OCI-LY7 (cell line): ENCODE measurements around the gene FAM240A.

ENCODE experiments used
- EZH2phosphoT487 ChIP-seq: fragments of 200-600 bp; sonication (generic); IDR thresholded peaks from 2 replicates; pipeline ENCODE4 v1.6.1; 2018; ENCODE audit warnings: low read depth, borderline replicate concordance, mild to moderate bottlenecking, mixed run types, antibody characterized with exemption, low read length, moderate library complexity, mixed read lengths
- TF ChIP-seq, protein P1 (sequence below): fragments of 200-600 bp; sonication (generic); conservative IDR thresholded peaks from 2 replicates; pipeline ENCODE4 v1.5.1; 2014; ENCODE audit warnings: mild to moderate bottlenecking, antibody characterized with exemption, low read length, moderate library complexity, mixed read lengths

DNA sequence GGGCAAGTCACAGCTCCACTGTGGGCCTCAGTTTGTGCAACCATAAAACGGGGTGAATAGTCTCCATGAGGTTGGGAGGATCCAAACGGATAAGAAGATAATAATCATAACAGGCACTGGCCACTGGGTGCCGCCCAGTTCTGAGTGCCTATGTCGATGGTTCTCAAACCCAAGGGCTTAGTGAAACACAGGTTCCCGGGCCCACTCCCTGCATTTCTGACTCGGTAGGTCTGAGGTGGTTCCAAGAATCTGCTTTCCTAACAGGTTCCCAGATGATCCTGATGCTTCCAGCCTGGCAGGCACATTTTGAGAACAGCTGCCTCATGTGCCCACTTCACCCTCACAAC, 60.0 kb downstream of the FAM240A start:
- no peak for TF ChIP-seq EZH2phosphoT487
- TF ChIP-seq, protein P1, sequence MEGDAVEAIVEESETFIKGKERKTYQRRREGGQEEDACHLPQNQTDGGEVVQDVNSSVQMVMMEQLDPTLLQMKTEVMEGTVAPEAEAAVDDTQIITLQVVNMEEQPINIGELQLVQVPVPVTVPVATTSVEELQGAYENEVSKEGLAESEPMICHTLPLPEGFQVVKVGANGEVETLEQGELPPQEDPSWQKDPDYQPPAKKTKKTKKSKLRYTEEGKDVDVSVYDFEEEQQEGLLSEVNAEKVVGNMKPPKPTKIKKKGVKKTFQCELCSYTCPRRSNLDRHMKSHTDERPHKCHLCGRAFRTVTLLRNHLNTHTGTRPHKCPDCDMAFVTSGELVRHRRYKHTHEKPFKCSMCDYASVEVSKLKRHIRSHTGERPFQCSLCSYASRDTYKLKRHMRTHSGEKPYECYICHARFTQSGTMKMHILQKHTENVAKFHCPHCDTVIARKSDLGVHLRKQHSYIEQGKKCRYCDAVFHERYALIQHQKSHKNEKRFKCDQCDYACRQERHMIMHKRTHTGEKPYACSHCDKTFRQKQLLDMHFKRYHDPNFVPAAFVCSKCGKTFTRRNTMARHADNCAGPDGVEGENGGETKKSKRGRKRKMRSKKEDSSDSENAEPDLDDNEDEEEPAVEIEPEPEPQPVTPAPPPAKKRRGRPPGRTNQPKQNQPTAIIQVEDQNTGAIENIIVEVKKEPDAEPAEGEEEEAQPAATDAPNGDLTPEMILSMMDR, result no peak
